OCI-LY7 (cell line): ENCODE results near the gene AGAP5. TPM values are rescaled to one million over a fixed set of nuclear protein-coding genes. Genes with fewer than 3 reads are reported as not detected.
"Not testable (repeated sequence)": the region's sequence is repeated elsewhere in the genome, so short reads cannot be mapped to it uniquely, and the experiment has no call there.

Source experiments
- BruUV-seq: library from RNA; stranded (reverse); fragments of 400-500 nt; replicated peaks from 2 replicates; lab custom pipeline; 2021; lab: Mats Ljungman, UMichigan
- CTCF ChIA-PET: fragments of 300-600 bp; sonication (Branson Sonifier 250); formaldehyde crosslinking; loops from one replicate; lab custom pipeline; 2022; ENCODE audit warnings: antibody characterized with exemption; ENCODE audit not compliant: unreplicated experiment; lab: Charles Lee
- POLR2A ChIA-PET: fragments of 300-600 bp; sonication (Branson Sonifier 250); formaldehyde crosslinking; loops from one replicate; lab custom pipeline; 2022; ENCODE audit warnings: antibody characterized with exemption; lab: Charles Lee
- DNase-seq: peaks from one replicate; pipeline ENCODE4 v3.0.0-alpha.2; 2015; ENCODE audit warnings: low spot score
- H2AFZ ChIP-seq: fragments of 200-600 bp; sonication (generic), shearing (Covaris generic); 2 replicates; pipeline ENCODE4 v1.6.1; 2014; ENCODE audit warnings: mild to moderate bottlenecking, antibody characterized with exemption, low read length, moderate library complexity
- H3K27ac ChIP-seq: fragments of 200-600 bp; sonication (generic); 2 replicates; pipeline ENCODE4 v1.5.1; 2014; ENCODE audit warnings: mixed run types, low read depth, mild to moderate bottlenecking, moderate library complexity, low read length, inconsistent platforms; ENCODE audit not compliant: poor library complexity, severe bottlenecking
- H3K36me3 ChIP-seq: fragments of 200-600 bp; sonication (generic); 2 replicates; pipeline ENCODE4 v1.6.1; 2014; ENCODE audit warnings: mild to moderate bottlenecking, antibody characterized with exemption, low read length, moderate library complexity, mixed read lengths; ENCODE audit not compliant: insufficient read depth
- H3K4me1 ChIP-seq: fragments of 200-600 bp; sonication (generic); 2 replicates; pipeline ENCODE4 v1.5.1; 2014; ENCODE audit warnings: mild to moderate bottlenecking, low read length; ENCODE audit not compliant: insufficient read depth, poor library complexity, severe bottlenecking
- H3K4me2 ChIP-seq: fragments of 200-600 bp; sonication (generic); 2 replicates; pipeline ENCODE4 v1.6.1; 2014; ENCODE audit warnings: mild to moderate bottlenecking, low read length
- H3K4me3 ChIP-seq: fragments of 200-600 bp; sonication (generic); 2 replicates; pipeline ENCODE4 v1.5.1; 2014; ENCODE audit warnings: mild to moderate bottlenecking, low read depth, low read length; ENCODE audit not compliant: poor library complexity, severe bottlenecking
- H3K79me2 ChIP-seq: fragments of 200-600 bp; sonication (generic); 2 replicates; pipeline ENCODE4 v1.6.1; 2016; ENCODE audit warnings: low read depth, mild to moderate bottlenecking, low read length, moderate library complexity, mixed read lengths; ENCODE audit not compliant: insufficient read depth
- H3K9me2 ChIP-seq: fragments of 200-600 bp; sonication (generic); 2 replicates; pipeline ENCODE4 v1.6.1; 2016; ENCODE audit warnings: mild to moderate bottlenecking, low read length, mixed read lengths; ENCODE audit not compliant: insufficient read depth
- H3K9me3 ChIP-seq: fragments of 200-600 bp; sonication (generic); 2 replicates; pipeline ENCODE4 v1.6.1; 2014; ENCODE audit warnings: mild to moderate bottlenecking, mixed run types, low read length, mixed read lengths
- H4K20me1 ChIP-seq: fragments of 200-600 bp; sonication (generic); 2 replicates; pipeline ENCODE4 v1.6.1; 2014; ENCODE audit warnings: mild to moderate bottlenecking, antibody characterized with exemption, low read length, moderate library complexity, mixed read lengths; ENCODE audit not compliant: insufficient read depth
- intact Hi-C: fragments of 100-400 bp; cut with micrococcal nuclease; formaldehyde crosslinking; loops from one replicate; pipeline ENCODE4 v1.10.0; 2022; ENCODE audit not compliant: unreplicated experiment
- total RNA-seq, 2 experiments: library from RNA; depleted of rRNA in 1 of 2; stranded (reverse); fragments of >200 nt in 1 of 2; shearing (Covaris generic) in 1 of 2; gene quantifications; 2 replicates each; pipeline ENCODE4 v1.2.3, GENCODE V29; 2014 to 2022

AGAP5 gene
- total RNA-seq, 2 experiments from 2014 or later, result 4.6 to 9.9 TPM

GRCh38 chr10:73666153-73666809 is 31.6 kb downstream of the AGAP5 start:
- H4K20me1 ChIP-seq, H3K9me2 ChIP-seq, CTCF ChIA-PET, H3K4me3 ChIP-seq, H3K79me2 ChIP-seq, POLR2A ChIA-PET, H3K27ac ChIP-seq, intact Hi-C loops, H3K4me2 ChIP-seq, DNase-seq, H3K36me3 ChIP-seq, H2AFZ ChIP-seq, H3K9me3 ChIP-seq, BruUV-seq, H3K4me1 ChIP-seq: not testable (repeated sequence)

- CTCF ChIA-PET, H3K79me2 ChIP-seq, H3K4me1 ChIP-seq, DNase-seq, H3K27ac ChIP-seq, H3K4me2 ChIP-seq, POLR2A ChIA-PET, BruUV-seq, H2AFZ ChIP-seq, H4K20me1 ChIP-seq, intact Hi-C loops, H3K9me3 ChIP-seq, H3K4me3 ChIP-seq, H3K36me3 ChIP-seq, H3K9me2 ChIP-seq: not testable (repeated sequence)
These were observed 32.3 kb downstream of the AGAP5 start for GRCh38 chr10:73665581-73665980.

- H3K36me3 ChIP-seq, H3K4me3 ChIP-seq, DNase-seq, H4K20me1 ChIP-seq, H3K9me2 ChIP-seq, H3K4me1 ChIP-seq, POLR2A ChIA-PET, H3K27ac ChIP-seq, CTCF ChIA-PET, BruUV-seq, H3K79me2 ChIP-seq, H3K4me2 ChIP-seq, intact Hi-C loops, H3K9me3 ChIP-seq, H2AFZ ChIP-seq: not testable (repeated sequence)
These were observed 33.5 kb downstream of the AGAP5 start for GRCh38 chr10:73664156-73665040.

- H3K27ac ChIP-seq, intact Hi-C loops, H3K4me3 ChIP-seq, H3K9me3 ChIP-seq, H2AFZ ChIP-seq, H4K20me1 ChIP-seq, H3K4me2 ChIP-seq, H3K4me1 ChIP-seq, BruUV-seq, H3K79me2 ChIP-seq, H3K36me3 ChIP-seq, H3K9me2 ChIP-seq, CTCF ChIA-PET, DNase-seq, POLR2A ChIA-PET: not testable (repeated sequence)
These were observed 34.3 kb downstream of the AGAP5 start for GRCh38 chr10:73663621-73664020.

GRCh38 chr10:73662705-73663104 is 35.2 kb downstream of the AGAP5 start:
- H3K4me1 ChIP-seq, H3K4me2 ChIP-seq, H3K4me3 ChIP-seq, H3K9me2 ChIP-seq, BruUV-seq, H2AFZ ChIP-seq, H3K9me3 ChIP-seq, POLR2A ChIA-PET, H4K20me1 ChIP-seq, H3K36me3 ChIP-seq, H3K79me2 ChIP-seq, intact Hi-C loops, DNase-seq, CTCF ChIA-PET, H3K27ac ChIP-seq: not testable (repeated sequence)
